ENCODE data around the gene TRIM71.

- TF ChIP-seq, protein P1, sequence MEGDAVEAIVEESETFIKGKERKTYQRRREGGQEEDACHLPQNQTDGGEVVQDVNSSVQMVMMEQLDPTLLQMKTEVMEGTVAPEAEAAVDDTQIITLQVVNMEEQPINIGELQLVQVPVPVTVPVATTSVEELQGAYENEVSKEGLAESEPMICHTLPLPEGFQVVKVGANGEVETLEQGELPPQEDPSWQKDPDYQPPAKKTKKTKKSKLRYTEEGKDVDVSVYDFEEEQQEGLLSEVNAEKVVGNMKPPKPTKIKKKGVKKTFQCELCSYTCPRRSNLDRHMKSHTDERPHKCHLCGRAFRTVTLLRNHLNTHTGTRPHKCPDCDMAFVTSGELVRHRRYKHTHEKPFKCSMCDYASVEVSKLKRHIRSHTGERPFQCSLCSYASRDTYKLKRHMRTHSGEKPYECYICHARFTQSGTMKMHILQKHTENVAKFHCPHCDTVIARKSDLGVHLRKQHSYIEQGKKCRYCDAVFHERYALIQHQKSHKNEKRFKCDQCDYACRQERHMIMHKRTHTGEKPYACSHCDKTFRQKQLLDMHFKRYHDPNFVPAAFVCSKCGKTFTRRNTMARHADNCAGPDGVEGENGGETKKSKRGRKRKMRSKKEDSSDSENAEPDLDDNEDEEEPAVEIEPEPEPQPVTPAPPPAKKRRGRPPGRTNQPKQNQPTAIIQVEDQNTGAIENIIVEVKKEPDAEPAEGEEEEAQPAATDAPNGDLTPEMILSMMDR (IDR thresholded peaks at IDR 0.05; ENCODE audit: poor library complexity): no peak
- TF ChIP-seq EZH2 (IDR thresholded peaks at IDR 0.05; ENCODE audit: borderline replicate concordance): no peak
These were observed 96.1 kb downstream of the TRIM71 start for GRCh38 chr3:32913790-32914446.
